ENCODE measurements around the gene SAE1. TPM values are rescaled to one million over a fixed set of nuclear protein-coding genes. Genes with fewer than 3 reads are reported as not detected.

SAE1 gene
- total and polyA plus RNA-seq, 12 donors: 11.9 to 60.2 (median 45.5) TPM

DNA sequence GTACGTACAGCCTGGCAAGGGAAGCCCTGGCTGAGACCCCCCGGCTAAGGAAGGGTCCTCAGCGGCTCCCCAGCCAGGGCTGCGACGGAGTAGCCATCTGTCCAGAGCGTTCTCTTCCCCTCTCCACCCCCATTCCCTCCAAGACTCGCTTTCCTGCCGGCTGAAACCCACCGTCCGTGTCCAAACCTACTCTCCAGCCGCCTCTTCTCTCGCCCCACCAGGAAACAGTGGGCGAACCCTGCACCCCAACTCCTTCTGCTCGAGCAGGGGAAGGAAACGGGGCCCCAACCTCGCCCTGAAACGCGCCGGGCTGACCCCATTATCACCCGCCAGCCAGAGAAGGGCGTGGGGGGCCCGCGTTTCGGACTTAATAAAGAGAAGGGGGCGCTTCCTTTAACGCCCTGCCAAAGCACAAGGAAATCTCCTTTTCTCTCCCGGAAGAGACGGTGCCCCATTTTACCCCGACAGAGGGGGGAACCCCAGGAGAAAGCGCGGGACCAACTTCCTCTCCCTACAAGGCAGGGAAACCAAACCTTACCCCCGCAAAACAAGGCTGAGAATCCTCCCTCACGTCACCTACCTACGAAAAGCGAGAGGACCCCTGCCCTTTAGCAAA lies 19.5 kb upstream of the SAE1 start:
- Histone ChIP-seq H3K4me3 (peak overlapping the region; percentile 77 to 97 (median 82)), H3K27me3 (no peaks in the 10 kb centered on the region), H3K27ac (peak overlapping the region; percentile 99 to 100 (median 100)), H3K4me1 (peaks cover 5 to 58% (median 49%) of the 10 kb centered on the region in 9 donors), H3K36me3 (peaks cover 0 to 11% (median 0%) of the 10 kb centered on the region in 9 donors), H3K9me3 (no peaks in the 10 kb centered on the region)
- DNase-seq (peak; percentile 29 to 34), ATAC-seq (no peak)
- TF ChIP-seq, protein P1, sequence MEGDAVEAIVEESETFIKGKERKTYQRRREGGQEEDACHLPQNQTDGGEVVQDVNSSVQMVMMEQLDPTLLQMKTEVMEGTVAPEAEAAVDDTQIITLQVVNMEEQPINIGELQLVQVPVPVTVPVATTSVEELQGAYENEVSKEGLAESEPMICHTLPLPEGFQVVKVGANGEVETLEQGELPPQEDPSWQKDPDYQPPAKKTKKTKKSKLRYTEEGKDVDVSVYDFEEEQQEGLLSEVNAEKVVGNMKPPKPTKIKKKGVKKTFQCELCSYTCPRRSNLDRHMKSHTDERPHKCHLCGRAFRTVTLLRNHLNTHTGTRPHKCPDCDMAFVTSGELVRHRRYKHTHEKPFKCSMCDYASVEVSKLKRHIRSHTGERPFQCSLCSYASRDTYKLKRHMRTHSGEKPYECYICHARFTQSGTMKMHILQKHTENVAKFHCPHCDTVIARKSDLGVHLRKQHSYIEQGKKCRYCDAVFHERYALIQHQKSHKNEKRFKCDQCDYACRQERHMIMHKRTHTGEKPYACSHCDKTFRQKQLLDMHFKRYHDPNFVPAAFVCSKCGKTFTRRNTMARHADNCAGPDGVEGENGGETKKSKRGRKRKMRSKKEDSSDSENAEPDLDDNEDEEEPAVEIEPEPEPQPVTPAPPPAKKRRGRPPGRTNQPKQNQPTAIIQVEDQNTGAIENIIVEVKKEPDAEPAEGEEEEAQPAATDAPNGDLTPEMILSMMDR (IDR thresholded peaks at IDR 0.05): no peak
- 0% methylated on average over 35 of the region's 35 CpGs for WGBS, 2 donors
- intact Hi-C loops (cut with DNase I): loop anchor here in 6 of 10 donors (5.0 to 10.0 kb wide), 4 partner anchors 64 to 259 kb away; partner anchors contain the start of genes AP2S1 (in 5 of the 6) and TMEM160 (in 1 of the 6)

DNA sequence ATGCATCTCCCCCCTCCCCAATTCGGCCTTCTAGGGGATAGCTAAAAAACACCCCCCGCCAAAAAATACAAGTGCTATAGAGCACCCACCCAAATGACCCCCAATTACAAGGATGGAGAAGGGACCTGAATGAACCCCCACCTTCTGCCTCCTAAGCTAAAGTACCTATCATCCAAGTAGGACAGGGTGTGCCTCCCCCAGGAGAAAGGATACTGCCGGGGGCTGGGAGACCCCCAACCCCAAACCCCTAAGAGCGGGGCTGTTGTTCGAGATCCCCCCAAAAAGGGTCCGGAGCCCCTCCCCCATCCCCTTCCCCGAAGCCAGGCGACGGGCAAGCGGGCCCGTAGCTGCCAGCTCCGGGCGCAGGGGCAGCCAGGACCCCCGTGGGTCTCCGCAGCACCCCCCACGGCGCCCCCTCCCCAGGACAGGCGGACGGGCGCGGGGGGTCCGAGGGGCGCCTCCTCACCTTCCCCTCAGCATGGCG lies 18.9 kb upstream of the SAE1 start:
- no peaks in the 10 kb centered on the region for H3K9me3 ChIP-seq

DNA sequence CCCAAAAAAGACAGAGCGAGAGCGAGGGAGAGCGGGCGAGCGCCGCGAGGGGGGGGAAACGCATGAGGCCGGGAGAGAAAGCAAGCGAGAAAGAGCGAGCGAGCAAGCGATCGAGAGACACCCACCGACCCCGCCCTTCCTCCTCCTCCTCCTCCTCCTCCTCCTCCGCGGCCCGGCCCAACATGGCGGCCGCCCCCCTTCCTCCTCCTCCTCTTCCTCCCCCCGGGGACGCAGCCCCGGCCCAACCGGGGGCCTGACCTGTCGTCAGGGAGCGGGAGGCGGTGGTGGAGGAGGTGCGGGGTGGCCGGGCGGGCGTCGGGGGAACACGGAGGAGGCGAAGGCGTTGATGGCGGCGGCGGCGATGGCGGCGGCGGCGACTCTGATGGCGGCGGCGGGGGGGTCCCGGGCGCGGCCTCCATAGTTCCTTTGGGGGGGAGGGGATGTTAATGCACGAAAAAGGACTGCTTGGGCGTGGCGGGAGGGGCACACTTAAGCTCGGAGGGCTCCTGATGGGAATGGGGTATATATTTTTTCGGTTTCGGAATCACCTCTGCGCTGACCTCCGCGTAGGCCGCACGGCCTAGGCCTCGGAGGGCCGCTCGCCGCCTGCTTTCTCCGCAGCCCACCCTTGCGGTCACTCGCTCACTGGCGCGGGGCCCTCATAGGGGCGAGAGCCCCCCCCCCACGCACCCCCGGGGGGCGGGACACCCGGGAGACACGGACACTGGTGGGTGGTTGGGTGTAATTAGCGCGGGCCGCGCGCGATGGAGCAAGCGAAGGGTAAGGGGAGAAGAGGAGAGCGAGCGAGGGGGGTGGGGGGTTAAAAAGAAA lies 18.3 kb upstream of the SAE1 start:
- DNase-seq (peak; percentile 91 to 92), ATAC-seq (peak; percentile 50 to 79 (median 58))
- Histone ChIP-seq H3K27me3 (no peaks in the 10 kb centered on the region), H3K4me1 (peaks cover 0 to 45% (median 37%) of the 10 kb centered on the region in 9 donors), H3K4me3 (peak overlapping the region; percentile 77 to 97 (median 82)), H3K27ac (peak overlapping the region; percentile 99 to 100 (median 100)), H3K9me3 (no peaks in the 10 kb centered on the region), H3K36me3 (peaks cover 0 to 11% (median 0%) of the 10 kb centered on the region in 9 donors)
- TF ChIP-seq, protein P1 (IDR thresholded peaks at IDR 0.05): no peak
- 0% methylated on average over 71 to 84 of the region's 85 CpGs for WGBS, 2 donors
- intact Hi-C loops (cut with DNase I): loop anchor here in 6 of 10 donors (2.0 to 10.0 kb wide), 5 partner anchors 16 to 260 kb away; partner anchors contain the start of genes AP2S1 (in 5 of the 6) and TMEM160 (in 1 of the 6)

More for the DNA sequence above, 18.9 kb upstream of the SAE1 start:
- peak overlapping the region; percentile 99 to 100 (median 100) for H3K27ac ChIP-seq
- peak overlapping the region; percentile 77 to 97 (median 82) for H3K4me3 ChIP-seq
- intact Hi-C loops (cut with DNase I): loop anchor here in 6 of 10 donors (2.0 to 10.0 kb wide), 5 partner anchors 15 to 259 kb away; partner anchors contain the start of genes AP2S1 (in 5 of the 6) and TMEM160 (in 1 of the 6)
- DNase-seq (no peak), ATAC-seq (no peak)
- no peaks in the 10 kb centered on the region for H3K27me3 ChIP-seq
- 0 to 1% methylated on average over 21 to 24 of the region's 24 CpGs for WGBS, 2 donors
- peaks cover under 1 to 52% (median 43%) of the 10 kb centered on the region in 9 donors for H3K4me1 ChIP-seq
- peaks cover 0 to 11% (median 0%) of the 10 kb centered on the region in 9 donors for H3K36me3 ChIP-seq
- TF ChIP-seq, protein P1 (IDR thresholded peaks at IDR 0.05): no peak

Data from heart right ventricle (tissue), 16 donors.